Activated CD8-positive, alpha-beta memory T cell treated with anti-CD3 and anti-CD28 coated beads, Interleukin-2, amount 50 U/mL, for 48 hours (primary cell): ENCODE measurements around the gene CAPN10.

Experiments used
- DNase-seq: peaks from one replicate; pipeline ENCODE4 v3.0.0-alpha.2; 2020

The CAPN10 gene

DNA sequence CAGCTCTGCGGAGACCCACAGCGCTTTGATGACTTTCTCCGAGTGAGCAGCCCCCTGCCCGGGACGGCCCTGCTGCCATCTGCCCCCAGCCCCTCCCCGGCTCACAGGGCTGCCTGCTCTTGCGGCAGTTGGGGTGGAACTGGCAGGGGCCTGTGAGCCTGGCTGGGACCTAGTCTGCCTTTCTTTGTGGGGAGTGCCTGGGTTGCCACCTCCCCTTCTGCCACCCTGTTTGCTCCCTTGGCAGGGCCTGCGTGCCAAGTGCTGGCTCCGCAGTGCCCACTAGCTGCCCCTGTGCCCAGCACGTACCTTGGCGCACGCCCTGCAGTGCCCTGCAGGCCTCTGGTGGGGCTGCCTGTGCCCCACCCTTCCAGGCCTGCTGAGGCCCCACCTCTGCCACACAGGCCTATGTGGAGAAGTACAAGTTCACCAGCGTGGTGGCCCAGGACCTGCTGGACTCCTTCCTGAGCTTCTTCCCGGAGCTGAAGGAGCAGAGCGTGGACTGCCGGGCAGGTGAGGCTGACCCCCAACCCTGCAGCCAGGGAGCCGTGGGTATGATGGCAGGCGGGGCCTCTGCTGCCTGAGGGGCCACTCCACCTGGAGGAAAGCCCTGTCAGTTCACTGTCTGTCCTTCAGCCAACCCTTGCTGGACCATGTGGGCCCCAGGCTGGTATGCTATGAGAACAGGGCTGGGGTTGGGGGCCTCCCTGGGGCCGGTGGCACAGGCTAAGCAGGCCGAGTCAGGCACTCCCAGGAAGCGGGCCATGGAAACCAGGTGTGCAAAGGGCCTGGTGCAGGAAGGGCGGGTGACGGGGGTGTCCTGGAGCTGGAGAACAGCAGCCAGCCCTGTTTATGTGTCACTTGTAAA is 11.2 kb upstream of the CAPN10 start:
- DNase-seq: no peak

DNA sequence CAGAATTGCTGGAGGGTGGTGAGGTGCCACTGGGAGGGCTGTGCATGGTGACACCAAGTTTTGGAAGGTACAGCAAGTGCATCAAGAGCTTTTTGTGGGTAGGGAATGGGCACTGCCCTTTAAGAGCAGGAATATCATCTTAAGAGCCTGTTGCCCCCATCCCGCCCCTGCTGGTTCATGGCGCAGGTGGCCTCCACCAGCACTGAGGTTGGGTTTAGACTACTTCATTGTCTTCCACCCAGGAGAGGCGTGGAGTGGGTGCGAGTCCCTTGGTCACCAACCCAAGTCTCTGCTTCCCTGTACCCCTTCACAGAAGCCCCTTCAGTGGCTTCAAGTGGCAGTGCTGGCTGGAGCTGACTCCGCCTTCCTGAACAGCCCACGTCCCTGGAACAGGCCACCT is 10.5 kb upstream of the CAPN10 start:
- no peak for DNase-seq

- no peak for DNase-seq
These were observed 9.9 kb upstream of the CAPN10 start for GRCh38 chr2:240576436-240577205.

DNA sequence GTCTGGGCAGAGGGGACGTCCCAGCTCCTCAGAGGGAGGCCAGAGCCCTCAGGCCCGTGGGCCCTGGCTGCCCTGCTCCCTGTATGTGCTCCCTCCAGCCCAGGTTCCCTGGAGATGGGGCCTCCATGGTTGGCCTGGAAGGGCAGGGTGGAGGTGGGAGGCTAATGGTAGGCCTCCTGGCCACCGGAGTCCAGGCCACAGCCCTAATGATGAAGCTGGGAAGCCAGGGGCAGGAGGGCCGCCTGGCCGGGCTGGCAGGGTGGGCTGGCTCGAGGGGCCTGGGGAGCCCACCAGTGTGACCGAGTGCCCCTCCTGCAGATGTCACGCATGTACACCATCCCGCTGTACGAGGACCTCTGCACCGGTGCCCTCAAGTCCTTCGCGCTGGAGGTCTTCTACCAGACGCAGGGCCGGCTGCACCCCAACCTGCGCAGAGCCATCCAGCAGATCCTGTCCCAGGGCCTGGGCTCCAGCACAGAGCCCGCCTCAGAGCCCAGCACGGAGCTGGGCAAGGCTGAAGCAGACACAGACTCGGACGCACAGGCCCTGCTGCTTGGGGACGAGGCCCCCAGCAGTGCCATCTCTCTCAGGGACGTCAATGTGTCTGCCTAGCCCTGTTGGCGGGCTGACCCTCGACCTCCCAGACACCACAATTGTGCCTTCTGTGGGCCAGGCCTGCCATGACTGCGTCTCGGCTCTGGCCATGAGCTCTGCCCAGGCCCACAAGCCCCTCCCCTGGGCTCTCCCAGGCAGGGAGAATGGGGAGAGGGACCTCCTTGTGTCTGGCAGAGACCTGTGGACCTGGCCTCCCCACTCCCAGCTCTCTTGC is 9.0 kb upstream of the CAPN10 start:
- DNase-seq: no peak

DNA sequence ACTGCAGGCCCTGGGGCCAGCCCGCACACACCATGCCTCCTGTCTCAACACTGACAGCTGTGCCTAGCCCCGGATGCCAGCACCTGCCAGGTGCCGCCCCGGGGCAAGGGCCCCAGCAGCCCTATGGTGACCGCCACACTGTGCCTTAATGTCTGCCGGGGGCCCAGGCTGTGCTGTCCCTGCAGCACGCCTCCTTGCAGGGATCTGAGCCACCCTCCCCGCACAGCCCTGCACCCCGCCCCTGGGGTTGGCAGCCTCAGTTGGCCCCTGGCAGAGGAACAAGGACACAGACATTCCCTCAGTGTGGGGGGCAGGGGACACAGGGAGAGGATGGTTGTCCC is 8.5 kb upstream of the CAPN10 start:
- DNase-seq: no peak

DNA sequence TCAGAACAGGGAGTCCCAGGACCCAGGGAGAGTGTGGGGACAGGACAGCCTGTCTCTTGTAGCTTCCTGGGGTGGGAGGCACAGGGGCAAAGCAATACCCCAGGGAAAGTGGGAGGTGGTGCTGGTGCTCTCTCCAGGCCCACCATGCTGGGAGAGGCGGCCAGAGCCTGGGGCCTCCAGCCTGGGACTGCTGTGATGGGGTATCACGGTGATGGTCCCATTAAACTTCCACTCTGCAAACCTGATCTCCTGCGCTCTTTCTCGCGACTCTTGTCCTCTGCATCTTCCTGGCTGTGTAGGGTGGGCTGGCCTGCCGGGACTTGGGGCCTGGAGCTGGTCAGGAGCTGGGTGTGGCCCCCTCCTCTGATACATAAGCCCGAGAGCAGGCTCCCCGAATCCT is 8.0 kb upstream of the CAPN10 start:
- DNase-seq: no peak

GRCh38 chr2:240579071-240579762 is 7.3 kb upstream of the CAPN10 start:
- DNase-seq: no peak

DNA sequence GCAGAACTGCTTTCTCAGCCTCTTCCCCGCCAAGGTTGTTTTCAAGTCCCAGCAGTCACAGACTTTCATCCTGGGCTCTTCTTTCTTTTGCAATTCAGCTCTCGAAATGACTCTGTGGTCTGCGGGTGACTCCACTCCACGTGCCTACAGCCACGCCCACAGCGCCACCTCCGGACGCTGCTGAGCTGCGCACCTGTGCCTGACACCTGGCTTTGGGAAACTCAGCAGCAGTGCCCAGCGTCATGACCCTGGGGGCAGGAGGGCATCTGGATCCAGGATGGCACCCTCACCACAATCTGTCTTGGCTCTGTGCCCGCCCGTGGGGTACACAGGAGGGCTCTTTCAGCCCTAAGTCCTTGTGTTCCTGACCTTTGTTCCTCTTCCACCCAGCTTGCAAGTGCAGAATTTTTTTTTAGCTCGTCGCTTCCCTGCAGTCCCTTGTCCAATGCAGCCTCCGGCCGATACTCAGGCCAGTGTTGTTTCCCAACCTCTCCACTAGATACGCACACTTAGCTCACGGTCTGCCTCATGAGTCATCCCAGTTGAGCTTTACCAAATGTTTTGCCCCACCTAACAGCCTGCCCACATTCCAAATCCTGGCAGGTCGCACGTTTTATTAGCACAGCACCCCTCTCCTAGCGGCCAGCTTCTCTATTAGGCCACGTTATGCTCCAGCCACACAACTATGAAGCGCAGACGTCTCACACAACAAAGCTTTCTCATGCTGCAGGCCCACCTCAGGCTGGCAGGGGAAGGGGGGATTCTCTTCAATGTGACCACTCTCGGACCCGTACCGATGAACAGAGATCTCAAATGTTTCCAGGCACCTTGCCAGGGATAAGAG is 6.5 kb upstream of the CAPN10 start:
- DNase-seq: peak; percentile 84

DNA sequence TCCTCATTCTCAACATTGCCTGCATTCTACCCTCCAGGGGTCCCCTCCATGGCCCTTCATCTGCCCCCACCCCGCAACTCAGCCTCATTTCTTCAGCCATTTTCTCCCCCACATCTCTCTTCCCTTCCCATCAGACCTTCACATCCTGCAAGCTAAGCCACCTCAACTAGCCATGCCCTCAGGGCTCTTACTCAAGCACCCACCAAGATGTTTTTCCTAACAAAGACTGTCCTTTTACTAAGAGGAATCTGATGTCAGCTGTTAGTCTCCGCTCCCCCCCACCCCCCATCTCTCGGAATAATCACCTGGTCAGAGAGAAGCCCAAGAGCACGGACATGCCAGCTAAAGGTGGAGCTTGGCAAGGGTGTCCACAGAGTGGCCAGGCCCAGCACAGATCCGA is 4.7 kb upstream of the CAPN10 start:
- DNase-seq: no peak

DNA sequence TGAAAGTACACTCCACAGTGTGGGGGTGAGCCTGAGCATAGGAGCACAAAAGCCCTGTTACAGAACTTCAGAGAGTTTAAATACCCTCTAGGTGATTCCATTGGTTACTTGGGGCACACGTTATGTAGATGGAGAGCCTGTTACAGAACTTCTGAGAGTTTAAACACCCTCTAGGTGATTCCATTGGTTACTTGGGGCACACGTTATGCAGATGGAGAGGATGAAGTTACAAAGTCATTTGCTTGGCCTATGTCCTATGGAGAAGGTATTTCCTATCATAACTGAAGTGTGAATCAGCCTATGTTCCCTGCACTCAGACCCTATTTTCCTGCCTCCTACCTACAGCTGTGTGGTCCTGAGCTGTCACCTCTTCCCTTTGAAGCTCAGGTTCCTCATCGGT is 3.8 kb upstream of the CAPN10 start:
- no peak for DNase-seq

- no peak for DNase-seq
These were observed 2.8 kb upstream of the CAPN10 start for GRCh38 chr2:240583774-240584173.

GRCh38 chr2:240584486-240585031 is 2.0 kb upstream of the CAPN10 start:
- no peak for DNase-seq

- no peak for DNase-seq
These were observed 1.4 kb upstream of the CAPN10 start for GRCh38 chr2:240585101-240585500.

GRCh38 chr2:240585681-240586197 is 795 bp upstream of the CAPN10 start:
- DNase-seq: no peak

DNA sequence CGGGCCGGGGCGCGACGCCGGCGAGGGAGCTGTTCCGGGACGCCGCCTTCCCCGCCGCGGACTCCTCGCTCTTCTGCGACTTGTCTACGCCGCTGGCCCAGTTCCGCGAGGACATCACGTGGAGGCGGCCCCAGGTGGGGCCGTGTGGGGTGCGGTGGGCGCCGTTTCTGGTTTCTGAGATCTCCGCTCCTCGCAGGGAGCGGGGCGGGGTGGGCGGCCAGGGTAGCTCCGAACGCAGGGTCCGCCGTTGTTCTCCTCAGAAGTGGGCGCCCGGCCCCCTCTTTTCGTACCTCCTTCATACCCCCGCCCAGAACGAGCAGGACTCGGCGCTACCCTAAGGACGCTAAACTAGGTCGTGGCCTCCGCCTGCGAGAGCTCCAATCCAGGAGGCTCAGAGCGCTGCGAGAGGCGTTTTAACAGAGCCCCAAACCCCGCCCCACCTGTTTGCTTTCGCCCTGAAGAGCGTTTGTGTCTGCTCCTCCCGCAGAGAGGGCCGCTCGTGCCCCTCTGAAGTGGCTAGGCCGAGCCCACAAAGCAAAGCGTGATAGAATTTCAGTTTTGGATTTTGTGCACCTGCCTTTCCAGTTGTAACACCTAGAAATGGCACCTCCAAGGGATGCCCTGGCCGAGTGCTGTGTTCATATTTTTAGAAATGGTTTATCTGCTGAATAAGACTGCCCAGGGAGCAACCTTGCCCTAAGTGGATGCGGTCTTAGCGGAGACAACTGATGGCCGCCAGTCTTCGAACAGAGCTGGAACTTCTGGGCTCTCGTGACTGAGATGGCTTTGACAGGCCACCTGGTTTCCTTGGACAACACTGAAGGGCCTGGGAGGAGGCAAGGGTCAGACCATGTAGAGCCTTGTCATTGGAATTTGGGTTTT is 626 bp downstream of the CAPN10 start:
- peak; percentile 75 for DNase-seq

DNA sequence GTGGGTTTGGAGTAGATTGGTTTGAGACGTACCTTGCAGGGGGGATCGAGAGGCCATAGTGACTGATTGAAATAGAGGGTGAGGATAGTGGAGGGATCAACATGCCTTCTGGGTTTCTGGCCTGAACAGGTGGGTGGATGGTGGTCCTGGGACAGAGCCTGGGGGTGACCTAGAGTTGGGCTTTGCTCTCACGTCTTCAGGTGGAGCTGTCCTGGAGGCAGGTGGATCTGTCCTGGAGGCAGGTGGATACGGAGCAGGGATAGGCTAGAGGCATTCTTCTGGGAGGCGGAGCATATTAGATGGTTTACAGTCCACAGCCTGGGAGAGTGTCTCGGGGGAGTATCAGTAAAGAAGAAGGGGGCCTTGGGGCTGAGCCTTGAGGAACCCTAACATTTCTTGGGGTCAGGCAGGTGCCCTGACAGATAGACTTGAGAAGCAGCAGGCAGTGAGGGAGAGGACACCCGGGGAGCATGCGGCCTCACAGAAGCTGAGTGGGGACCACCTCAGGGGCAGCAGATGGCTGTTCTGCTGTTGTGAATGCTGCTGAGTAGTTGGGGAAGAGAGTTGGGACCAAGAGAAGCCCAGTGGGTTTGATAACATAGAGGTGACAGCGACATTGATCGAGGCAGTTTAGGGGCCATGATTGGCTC is 1.6 kb downstream of the CAPN10 start:
- DNase-seq: no peak

DNA sequence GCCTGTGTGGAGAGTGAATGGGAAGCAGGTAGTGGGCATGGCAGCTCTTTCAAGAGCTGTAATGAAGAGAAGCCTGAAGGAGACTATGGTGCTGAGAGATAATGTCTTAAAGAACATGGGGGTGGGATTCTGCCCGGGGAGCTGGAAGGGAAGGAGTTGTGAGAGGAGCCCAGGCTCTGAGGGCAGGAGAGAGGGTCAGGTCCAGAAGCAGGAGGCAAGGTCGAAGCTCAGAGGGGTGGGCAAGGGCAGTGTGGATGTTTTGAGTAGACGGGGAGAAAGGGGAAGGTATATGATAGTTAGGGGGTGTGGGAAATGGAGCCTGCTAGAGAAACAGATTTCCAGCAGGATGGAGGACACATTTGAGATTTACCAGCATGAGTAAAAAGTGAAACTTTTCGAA is 2.1 kb downstream of the CAPN10 start:
- DNase-seq: no peak

DNA sequence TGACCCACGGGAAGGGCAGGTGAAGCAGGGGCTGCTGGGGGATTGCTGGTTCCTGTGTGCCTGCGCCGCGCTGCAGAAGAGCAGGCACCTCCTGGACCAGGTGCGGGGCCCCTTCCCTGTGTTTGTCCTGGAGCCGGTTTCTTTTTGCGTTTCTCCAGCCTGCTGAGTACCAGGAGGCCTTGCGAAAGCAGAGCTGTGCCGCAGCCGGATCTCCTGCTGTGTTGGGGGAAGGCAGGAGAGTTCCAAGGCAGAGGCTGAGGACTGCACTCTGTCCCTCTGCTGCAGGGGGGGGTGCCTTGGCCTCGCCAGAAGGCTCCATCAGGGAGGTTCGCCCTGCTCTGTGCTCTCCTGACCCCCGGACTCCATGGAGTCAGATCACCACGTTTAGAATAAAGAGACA is 2.8 kb downstream of the CAPN10 start:
- DNase-seq: no peak

GRCh38 chr2:240589850-240590525 is 3.5 kb downstream of the CAPN10 start:
- no peak for DNase-seq
